Activated gamma-delta T cell treated with Interleukin-2 at 50 U/mL for 16 hours (primary cell): ENCODE measurements around the gene PRDM16.
"Not testable (repeated sequence)": the region's sequence is repeated elsewhere in the genome, so short reads cannot be mapped to it uniquely, and the experiment has no call there.

Experiments
- DNase-seq: peaks from one replicate; pipeline ENCODE4 v3.0.0-alpha.2; 2020

The PRDM16 gene

DNA sequence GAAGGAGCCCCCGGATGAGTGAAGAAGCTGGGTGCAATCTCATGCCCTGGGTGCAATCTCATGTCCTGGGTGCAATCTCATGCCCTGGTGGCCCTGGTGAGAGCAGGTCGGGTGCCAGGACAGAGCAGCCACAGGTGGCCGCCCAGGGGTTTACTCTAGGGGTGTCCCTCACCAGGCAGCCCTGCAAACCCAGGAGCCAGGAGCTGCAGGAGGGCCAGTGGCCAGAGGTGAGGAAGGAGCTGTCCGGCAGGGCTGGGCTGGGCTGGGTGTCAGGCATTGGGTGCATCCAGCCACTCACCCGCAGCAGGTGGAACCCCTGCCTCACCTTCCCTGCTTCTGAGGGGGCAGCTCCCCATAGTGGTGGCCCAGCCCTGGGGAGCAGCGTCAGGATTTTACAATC, 79.2 kb downstream of the PRDM16 start:
- DNase-seq: no peak

DNA sequence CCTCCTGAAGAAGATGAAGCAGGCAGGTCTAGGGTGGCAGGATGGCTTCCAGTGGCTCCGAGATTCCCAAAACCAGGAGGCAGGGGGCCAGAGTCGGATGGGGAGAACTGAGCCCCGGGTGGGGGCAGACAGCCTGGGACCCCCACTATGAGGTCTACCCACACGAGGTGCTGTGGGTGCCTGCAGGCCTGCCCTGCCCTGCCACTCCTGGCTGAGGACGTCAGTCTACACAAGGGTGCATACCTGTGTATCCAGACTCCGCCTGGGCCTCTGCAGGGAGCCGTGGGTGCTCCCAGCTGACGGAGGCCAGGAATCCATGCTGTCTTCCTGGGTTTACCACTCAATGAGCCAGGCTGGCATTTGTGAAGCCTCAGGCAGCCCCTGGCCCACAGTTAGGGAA, 80.3 kb downstream of the PRDM16 start:
- DNase-seq: no peak

DNA sequence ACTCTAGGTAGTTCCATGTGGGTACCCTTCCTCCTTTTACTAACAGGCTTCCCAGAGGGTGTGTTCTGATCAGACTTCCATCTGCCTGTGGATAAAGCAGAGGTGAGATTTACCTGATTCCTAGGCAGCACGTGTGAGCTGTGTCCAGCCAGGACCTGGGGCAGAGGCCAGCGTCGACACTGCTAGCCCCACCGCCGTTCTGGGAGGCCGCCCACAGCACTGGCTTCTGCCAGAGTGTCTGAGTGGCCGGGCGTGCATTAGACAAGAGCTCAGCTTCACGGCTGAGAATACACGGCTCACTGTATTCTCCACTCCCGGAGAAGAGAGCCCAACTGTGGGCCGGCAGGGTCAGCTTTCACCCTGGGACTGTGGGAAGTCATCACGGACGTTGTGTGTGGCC, 82.5 kb downstream of the PRDM16 start:
- DNase-seq: no peak

GRCh38 chr1:3152143-3152542, 83.1 kb downstream of the PRDM16 start:
- no peak for DNase-seq

DNA sequence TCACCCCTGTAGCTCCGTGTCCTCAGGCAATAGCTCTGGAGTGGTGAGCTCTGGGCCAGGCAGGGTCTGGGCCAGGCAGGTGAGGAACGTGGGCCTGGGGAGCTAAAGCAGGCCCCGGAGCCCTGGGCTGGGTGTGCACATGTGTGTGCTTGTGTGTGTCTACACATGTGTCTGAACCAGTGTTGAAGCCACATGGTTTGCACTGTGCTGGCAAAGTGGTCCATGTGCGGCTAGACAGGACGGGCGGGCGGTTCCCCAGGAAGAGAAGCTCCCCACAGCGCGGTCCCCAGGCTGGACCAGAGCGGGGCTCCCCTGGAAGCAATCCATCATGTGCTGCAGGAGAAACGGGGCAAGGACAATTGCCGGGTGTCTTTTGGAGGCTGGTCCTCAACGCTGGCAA, 84.2 kb downstream of the PRDM16 start:
- DNase-seq: no peak

DNA sequence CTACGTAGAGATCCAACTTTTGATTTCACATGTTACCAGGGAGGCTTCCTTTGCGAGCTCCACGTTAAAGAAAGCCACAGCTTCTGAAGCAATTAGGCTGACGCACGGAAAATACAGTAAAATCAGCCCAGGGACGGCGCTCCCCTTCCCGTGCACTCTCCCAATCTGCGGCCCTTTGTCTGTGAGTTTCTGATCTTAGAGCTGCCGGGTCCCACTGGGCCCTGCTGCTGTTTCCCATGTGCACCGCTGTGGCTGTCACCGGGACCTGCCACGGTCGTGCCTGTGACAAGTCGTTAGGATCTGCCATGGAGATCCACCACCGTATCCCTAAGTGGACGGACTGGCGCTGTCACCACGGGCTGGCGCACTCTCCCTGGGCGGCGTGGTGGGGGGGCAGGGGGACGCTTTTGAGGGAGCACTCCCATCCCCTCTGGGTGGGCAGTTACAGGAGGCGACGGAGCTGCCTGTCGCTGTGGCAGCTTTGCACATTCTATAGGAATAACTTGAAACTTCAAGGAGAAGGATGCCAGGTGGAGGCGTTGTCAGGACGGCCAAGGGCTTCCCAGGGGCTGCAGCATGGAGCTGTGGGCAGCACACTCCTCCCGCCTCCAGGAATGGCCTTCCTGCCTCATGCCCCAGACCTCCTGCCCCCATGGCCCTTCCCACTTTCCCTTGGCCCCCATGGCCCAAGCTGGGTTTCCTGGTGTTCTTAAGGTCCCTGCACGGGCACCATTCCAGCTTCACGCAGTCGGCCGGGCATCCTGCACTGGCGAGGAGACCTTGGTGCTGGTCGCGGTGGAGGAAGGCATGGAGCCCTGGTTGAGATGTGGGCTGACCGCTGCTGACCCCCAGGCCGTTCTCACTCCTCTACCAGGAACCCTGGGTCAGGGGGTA, 85.1 kb downstream of the PRDM16 start:
- DNase-seq: no peak

GRCh38 chr1:3155056-3155925, 86.3 kb downstream of the PRDM16 start:
- no peak for DNase-seq

- DNase-seq: no peak
Observed at GRCh38 chr1:3155926-3156220, 86.9 kb downstream of the PRDM16 start.

DNA sequence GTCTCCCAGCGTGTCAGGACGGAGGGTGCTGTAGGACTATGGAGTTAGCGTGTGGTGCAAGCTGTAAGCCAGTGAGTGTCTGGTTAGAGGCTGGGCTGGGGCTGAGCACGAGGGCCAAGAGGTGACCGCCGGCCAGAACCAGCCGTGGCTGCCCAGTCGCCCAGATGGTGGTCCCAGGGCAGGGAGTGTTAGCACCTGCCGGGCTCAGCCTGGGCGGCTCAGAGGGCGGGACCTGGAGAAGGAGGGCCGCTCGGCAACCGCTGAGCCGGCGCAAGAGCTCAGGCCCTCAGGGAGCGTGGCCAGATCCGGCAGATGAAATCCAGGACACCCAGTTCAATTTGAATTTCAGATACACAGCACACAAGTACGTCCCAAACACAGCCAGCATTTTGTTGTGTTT, 87.9 kb downstream of the PRDM16 start:
- DNase-seq: no peak

DNA sequence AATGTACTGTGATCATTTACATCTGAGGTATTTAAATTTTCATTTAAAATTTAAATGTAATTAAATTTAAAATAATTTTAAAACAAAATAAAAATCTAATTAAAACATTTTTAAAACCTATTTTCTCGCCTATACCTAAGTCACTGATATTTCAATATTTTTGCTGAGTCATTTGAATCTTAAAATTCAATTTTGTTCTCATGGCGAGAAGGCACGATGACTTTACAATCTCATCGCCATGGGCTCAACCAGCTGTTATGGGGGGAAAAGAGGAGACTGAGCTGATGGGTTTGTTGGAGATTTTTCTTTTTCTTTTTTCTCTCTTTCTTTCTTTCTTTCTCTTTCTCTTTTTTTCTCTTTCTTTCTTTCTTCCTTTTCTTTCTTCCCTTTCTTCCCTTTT, 89.3 kb downstream of the PRDM16 start:
- no peak for DNase-seq

- no peak for DNase-seq
Observed at GRCh38 chr1:3159121-3159520, 90.1 kb downstream of the PRDM16 start.

DNA sequence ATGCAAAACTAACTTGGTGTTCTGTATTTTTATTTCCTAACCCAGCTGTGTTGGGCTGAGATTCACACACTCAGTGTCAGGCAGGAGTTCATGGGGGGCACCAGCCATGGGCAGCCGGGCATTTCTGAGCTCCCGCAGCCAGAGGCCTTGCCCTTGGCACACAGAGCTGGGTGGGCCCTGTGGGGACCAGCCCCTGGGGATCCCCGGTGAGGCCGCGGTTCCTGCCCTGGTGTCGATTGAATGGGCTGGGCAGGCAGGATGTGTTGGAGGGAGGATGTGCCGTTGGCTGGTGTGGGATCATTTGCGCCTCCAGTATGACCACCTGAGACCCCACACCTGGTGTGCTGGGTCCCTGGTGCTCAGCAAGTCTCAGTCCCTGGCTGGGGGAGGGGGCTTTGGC, 91.0 kb downstream of the PRDM16 start:
- DNase-seq: no peak

GRCh38 chr1:3160647-3161145, 91.7 kb downstream of the PRDM16 start:
- DNase-seq: no peak

DNA sequence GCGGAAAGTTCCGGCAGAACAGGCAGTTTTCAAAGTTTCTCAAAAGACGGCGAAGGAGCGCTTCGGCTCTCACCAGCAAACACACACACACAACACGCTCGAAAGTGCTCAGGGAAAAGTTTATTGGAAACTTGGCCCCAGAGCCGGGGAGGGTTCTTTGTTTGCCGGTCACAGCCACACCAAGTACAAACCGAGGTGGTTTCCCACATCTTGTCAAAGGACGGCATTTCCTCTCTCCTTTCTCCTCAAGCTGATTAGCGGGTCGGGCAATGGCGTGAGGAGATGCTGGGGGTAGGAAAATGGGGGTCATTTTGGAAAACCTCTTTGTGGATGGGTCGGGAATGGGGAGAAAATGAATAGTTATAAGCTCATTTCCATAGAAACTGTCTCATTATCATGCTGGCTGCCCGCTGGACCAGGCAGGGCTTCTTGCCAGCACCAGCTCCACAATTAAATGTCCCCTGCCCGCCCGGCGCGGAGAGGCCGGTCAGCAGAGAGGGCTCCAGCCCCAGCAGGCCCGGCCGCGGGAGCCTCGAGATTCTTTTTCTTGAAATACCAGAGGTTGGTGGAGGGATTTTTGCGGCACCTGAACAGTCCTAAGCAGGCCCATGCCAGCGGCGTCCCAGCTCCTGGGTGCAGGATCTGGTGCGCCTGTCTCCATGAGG, 92.3 kb downstream of the PRDM16 start:
- no peak for DNase-seq

- no peak for DNase-seq
Observed at GRCh38 chr1:3162322-3162882, 93.4 kb downstream of the PRDM16 start.

DNA sequence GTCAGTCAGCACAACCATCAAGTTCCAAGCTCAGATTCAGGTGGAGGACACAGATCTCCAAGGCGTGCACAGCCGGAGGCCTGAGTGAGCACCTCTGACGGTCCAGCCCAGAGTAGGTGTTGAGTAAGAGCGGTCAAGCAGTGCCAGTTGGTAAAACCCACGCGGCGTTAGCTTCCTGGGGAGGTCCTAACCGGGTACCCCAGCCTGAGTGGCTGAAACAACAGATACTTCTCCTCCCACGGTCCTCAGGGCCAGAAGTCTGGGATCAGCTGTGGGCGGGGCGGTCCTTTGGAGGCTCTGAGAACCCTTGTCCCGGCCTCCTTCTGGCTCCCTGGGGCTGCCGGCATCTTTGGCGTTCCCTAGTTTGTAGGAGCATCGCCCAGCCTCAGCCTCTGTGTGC, 94.4 kb downstream of the PRDM16 start:
- no peak for DNase-seq

DNA sequence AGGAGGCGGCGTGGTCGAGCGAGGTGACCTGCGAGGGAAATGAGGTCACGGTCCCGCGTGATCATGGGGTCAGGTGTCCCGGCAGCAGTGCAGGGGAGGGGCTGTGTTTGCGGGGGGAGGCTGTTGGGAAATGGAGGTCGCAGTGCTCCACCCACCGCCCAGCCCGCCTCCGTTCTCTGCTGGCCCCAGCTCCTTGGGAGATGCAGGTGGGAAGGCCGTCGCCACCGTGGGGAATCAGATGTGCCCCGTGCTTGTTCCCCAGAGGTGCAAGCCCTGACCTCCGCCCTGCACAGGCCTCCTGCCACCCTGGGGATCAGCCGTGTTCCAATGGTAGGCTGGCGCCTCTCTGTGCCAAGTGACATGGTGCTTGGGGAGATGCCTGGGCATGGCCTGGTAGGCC, 95.7 kb downstream of the PRDM16 start:
- no peak for DNase-seq

DNA sequence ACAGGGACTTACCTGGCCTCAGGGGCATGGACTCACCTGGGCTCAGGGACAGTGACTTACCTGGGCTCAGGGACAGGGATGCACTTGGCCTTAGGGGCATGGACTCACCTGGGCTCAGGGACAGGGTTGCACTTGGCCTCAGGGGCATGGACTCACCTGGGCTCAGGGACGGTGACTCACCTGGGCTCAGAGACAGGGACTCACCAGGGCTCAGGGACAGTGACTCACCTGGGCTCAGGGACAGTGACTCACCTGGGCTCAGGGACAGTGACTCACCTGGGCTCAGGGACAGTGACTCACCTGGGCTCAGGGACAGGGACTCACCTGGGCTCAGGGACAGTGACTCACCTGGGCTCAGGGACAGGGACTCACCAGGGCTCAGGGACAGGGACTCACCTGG, 96.2 kb downstream of the PRDM16 start:
- not testable (repeated sequence) for DNase-seq

GRCh38 chr1:3166206-3166918, 97.4 kb downstream of the PRDM16 start:
- no peak for DNase-seq

DNA sequence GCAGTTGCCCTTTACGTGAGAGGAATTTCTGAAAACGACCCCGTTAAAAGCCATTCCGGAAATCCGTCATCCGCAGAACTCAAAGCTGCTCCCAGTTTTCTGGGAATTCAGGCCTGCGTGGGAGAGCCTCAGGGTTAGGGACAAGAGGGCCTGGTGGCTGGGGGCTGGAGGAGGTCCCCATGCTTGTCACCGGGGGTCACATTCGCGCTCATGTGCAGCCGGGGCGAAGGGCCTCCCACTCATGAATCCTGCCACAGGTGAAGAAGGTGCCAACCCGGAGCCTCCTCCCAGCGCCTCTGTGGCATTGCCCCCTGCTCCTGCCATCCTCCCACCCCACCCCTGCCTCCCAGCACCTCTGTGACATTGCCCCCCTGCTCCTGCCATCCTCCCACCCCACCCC, 98.3 kb downstream of the PRDM16 start:
- DNase-seq: no peak

- DNase-seq: no peak
Observed at GRCh38 chr1:3168678-3169077, 99.7 kb downstream of the PRDM16 start.

DNA sequence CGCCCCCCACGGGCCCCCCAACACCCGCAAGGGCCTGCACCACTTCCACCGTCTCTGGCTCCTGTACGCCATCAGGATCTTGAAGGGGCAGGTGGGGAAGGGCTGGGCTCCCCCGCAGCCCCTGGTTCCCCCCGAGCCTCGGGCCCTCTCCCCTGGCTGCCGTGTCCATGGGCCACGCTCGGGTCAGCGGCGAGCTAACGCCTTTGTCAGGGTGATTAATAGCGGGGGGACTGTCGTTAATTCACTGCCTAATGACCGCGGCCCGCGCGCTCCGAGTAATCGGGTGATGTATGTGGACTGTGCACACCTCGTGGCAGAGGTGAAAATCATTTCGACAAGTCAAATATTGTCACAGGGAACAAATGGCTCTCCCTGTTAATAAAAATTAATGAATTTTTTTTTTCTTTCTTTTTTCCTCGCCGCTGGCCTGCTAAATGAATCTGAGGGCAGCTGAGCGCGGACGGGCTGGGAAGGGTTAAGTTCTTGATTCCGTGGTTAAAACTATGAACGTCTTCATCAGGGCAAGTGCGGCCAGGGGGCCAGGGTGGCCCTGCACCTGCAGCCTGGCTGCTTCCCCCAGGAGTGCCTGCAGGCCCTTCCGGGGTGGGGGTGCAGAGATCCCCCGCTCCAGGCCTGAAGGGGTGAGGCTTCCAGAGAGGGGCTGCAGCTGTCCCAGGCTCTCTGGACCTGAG, 100.8 kb downstream of the PRDM16 start:
- no peak for DNase-seq
